GM10248 (cell line): ENCODE measurements around the gene SEPTIN8.
A peak's percentile ranks its signal among the peaks of the same experiment; 100 is the strongest.

Experiments used
- CTCF ChIA-PET: fragments of 300-600 bp; sonication (Branson Sonifier 250); formaldehyde crosslinking; extraction: SDS; loops from one replicate; lab custom pipeline; 2021; ENCODE audit warnings: antibody characterized with exemption; lab: Yijun Ruan, JAX
- POLR2A ChIA-PET: fragments of 350-650 bp; sonication (Branson Sonifier 250); formaldehyde crosslinking; extraction: SDS; loops from one replicate; lab custom pipeline; 2020; ENCODE audit warnings: antibody characterized with exemption; lab: Yijun Ruan, JAX
- DNase-seq: peaks from one replicate; pipeline ENCODE4 v3.0.0; 2012; ENCODE audit errors: extremely low spot score
- CTCF ChIP-seq: IDR thresholded peaks from 2 replicates; pipeline ENCODE4 v1.5.1; 2012; ENCODE audit warnings: mild to moderate bottlenecking, low read depth; ENCODE audit errors: extremely low read depth, missing control alignments, control extremely low read depth

Gene SEPTIN8

GRCh38 chr5:132785864-132786263, 8.8 kb upstream of the SEPTIN8 start:
- CTCF ChIA-PET = interaction anchor here (1.2 to 3.1 kb wide), 12 partner anchors 10 to 42 kb away, joined by 3 to 15 read pairs (median 5); partner anchors contain the start of gene CCNI2
- POLR2A ChIA-PET = interaction anchor here (1.0 kb wide), 1 partner anchor 34 kb away, joined by 3 read pairs; no protein-coding TSS in a partner anchor
- no peak for TF ChIP-seq CTCF
- no peak for DNase-seq

GRCh38 chr5:132785365-132785764, 8.3 kb upstream of the SEPTIN8 start:
- DNase-seq = peak; percentile 17
- ChIA-PET CTCF (interaction anchor here (1.1 to 3.1 kb wide), 14 partner anchors 9 to 43 kb away, joined by 3 to 15 read pairs (median 4); partner anchors contain the start of gene CCNI2), POLR2A (interaction anchor here (1.0 kb wide), 1 partner anchor 34 kb away, joined by 3 read pairs; no protein-coding TSS in a partner anchor)
- TF ChIP-seq CTCF = no peak

GRCh38 chr5:132782101-132782500, 5.1 kb upstream of the SEPTIN8 start:
- TF ChIP-seq CTCF = no peak
- POLR2A ChIA-PET = no interaction called here
- no peak for DNase-seq
- CTCF ChIA-PET = interaction anchor here (0.6 to 2.1 kb wide), 6 partner anchors 26 to 255 kb away, joined by 3 to 7 read pairs (median 4); partner anchors contain the start of gene CCNI2

- ChIA-PET POLR2A (no interaction called here), CTCF (interaction anchor here (1.1 to 2.1 kb wide), 3 partner anchors 25 to 254 kb away, joined by 3 to 7 read pairs (median 4); no protein-coding TSS in a partner anchor)
- no peak for DNase-seq
- no peak for TF ChIP-seq CTCF
Measured at GRCh38 chr5:132781029-132781428, 4.0 kb upstream of the SEPTIN8 start.

- TF ChIP-seq CTCF = no peak
- DNase-seq = no peak
- ChIA-PET CTCF (interaction anchor here (1.1 kb wide), 1 partner anchor 40 kb away, joined by 3 read pairs; no protein-coding TSS in a partner anchor), POLR2A (no interaction called here)
Measured at GRCh38 chr5:132780577-132780976, 3.5 kb upstream of the SEPTIN8 start.

GRCh38 chr5:132779961-132780360, 2.9 kb upstream of the SEPTIN8 start:
- TF ChIP-seq CTCF = no peak
- CTCF ChIA-PET = no interaction called here
- no peak for DNase-seq
- POLR2A ChIA-PET = no interaction called here
